GM12878 (cell line): ENCODE data around the gene DCP1B. TPM values are rescaled to one million over a fixed set of nuclear protein-coding genes. Genes with fewer than 3 reads are reported as not detected.

Experiments used
- ATAC-seq: fragments of 200-7000 bp; cut with Tn5 transposase; 3 replicates; pipeline ENCODE4 v1.9.1; 2020; ENCODE audit warnings: mild to moderate bottlenecking, moderate library complexity
- BruUV-seq: library from RNA; stranded (reverse); fragments of 400-500 nt; replicated peaks from 2 replicates; lab custom pipeline; 2021; lab: Mats Ljungman, UMichigan
- CTCF ChIA-PET: fragments of 300-600 bp; sonication (Branson Sonifier 250); formaldehyde crosslinking; extraction: SDS; loops from one replicate; lab custom pipeline; 2021; ENCODE audit warnings: inconsistent platforms; lab: Yijun Ruan, JAX
- POLR2A ChIA-PET: fragments of 350-600 bp; formaldehyde crosslinking; extraction: SDS; loops from one replicate; lab custom pipeline; 2021; ENCODE audit warnings: inconsistent platforms; lab: Charles Lee
- RAD21 ChIA-PET: fragments of 300-600 bp; sonication (Branson Sonifier 250); formaldehyde crosslinking; loops from one replicate; lab custom pipeline; 2023; ENCODE audit warnings: antibody characterized with exemption; ENCODE audit not compliant: unreplicated experiment; lab: Charles Lee
- SMC1A ChIA-PET: fragments of 300-600 bp; sonication (Branson Sonifier 250); formaldehyde crosslinking; loops from one replicate; lab custom pipeline; 2023; ENCODE audit not compliant: unreplicated experiment, uncharacterized antibody; lab: Charles Lee
- DNase-seq: peaks from one replicate; pipeline ENCODE4 v3.0.0-alpha.2; 2011; ENCODE audit warnings: low read depth, low spot score
- FAIRE-seq: peaks from 3 replicates; lab custom pipeline; 2011; peaks lifted over from hg19 to GRCh38; lab: Jason Lieb, UNC
- H2AFZ ChIP-seq: 2 replicates; pipeline ENCODE4 v1.6.0; 2011; ENCODE audit warnings: low read depth, low read length, control low read depth; ENCODE audit not compliant: control insufficient read depth
- H3K27ac ChIP-seq: 2 replicates; pipeline ENCODE4 v1.5.1; 2011; ENCODE audit warnings: control low read depth; ENCODE audit not compliant: control insufficient read depth, insufficient read depth
- H3K27me3 ChIP-seq, 2 experiments: replicated peaks in 1 of 2; 2 replicates each; pipeline versions ENCODE4 v1.6.0 to v1.6.1; 2011; ENCODE audit warnings: low read length in 1 of 2; ENCODE audit not compliant: control insufficient read depth in 2 of 2, insufficient read depth in 2 of 2
- H3K36me3 ChIP-seq, 2 experiments: 2 replicates each; pipeline ENCODE4 v1.5.1; 2011; ENCODE audit warnings: low read length in 1 of 2; ENCODE audit not compliant: control insufficient read depth in 2 of 2, insufficient read depth in 2 of 2
- H3K4me1 ChIP-seq: 2 replicates; pipeline ENCODE4 v1.6.1; 2011; ENCODE audit warnings: mild to moderate bottlenecking, low read length, moderate library complexity, mixed read lengths; ENCODE audit not compliant: control insufficient read depth, insufficient read depth
- H3K4me2 ChIP-seq: 2 replicates; pipeline ENCODE4 v1.6.0; 2011; ENCODE audit warnings: control low read depth; ENCODE audit not compliant: control insufficient read depth, insufficient read depth
- H3K4me3 ChIP-seq: fragments of 200-600 bp; sonication (generic); 2 replicates; pipeline ENCODE4 v1.5.1; 2016
- H3K79me2 ChIP-seq: 2 replicates; pipeline ENCODE4 v1.6.0; 2011; ENCODE audit warnings: low read length; ENCODE audit not compliant: control insufficient read depth, insufficient read depth
- H3K9ac ChIP-seq: 2 replicates; pipeline ENCODE4 v1.8.0; 2011; ENCODE audit warnings: low read length, control low read depth, mixed read lengths; ENCODE audit not compliant: control insufficient read depth, insufficient read depth
- H3K9me3 ChIP-seq: replicated peaks from 3 replicates; pipeline ENCODE4 v1.5.1; 2011; ENCODE audit warnings: mild to moderate bottlenecking, low read length; ENCODE audit not compliant: control insufficient read depth, insufficient read depth
- H4K20me1 ChIP-seq: 2 replicates; pipeline ENCODE4 v1.6.0; 2011; ENCODE audit not compliant: control insufficient read depth, insufficient read depth
- FOXK2 ChIP-seq: fragments of 450-650 bp; IDR thresholded peaks from 2 replicates; pipeline ENCODE4 v1.6.1; 2017; ENCODE audit warnings: mild to moderate bottlenecking, moderate library complexity
- KAT2A ChIP-seq: conservative IDR thresholded peaks from 2 replicates; pipeline ENCODE4 v1.6.1; 2011; ENCODE audit warnings: low read depth, low read length; ENCODE audit not compliant: control insufficient read depth
- MYC ChIP-seq: IDR thresholded peaks from 2 replicates; pipeline ENCODE4 v1.6.1; 2011; ENCODE audit warnings: mild to moderate bottlenecking, low read length, moderate library complexity, inconsistent platforms; ENCODE audit not compliant: insufficient read depth, insufficient replicate concordance, insufficient read length, severe bottlenecking
- NR2C1 ChIP-seq: fragments of 450-650 bp; IDR thresholded peaks from 2 replicates; pipeline ENCODE4 v1.6.1; 2017; ENCODE audit warnings: antibody characterized with exemption, mild to moderate bottlenecking, moderate library complexity
- USF1 ChIP-seq: IDR thresholded peaks from 2 replicates; pipeline ENCODE4 v1.6.1; 2011; ENCODE audit warnings: borderline replicate concordance, low read depth, mild to moderate bottlenecking, moderate library complexity, mixed read lengths, low read length; ENCODE audit not compliant: insufficient read depth; ENCODE audit errors: extremely low read length
- YY1 ChIP-seq: IDR thresholded peaks from 2 replicates; pipeline ENCODE4 v1.6.1; 2011; ENCODE audit warnings: low read depth, mild to moderate bottlenecking, low read length
- ZNF622 ChIP-seq: fragments of 450-650 bp; IDR thresholded peaks from 2 replicates; pipeline ENCODE4 v1.6.1; 2017; ENCODE audit warnings: mild to moderate bottlenecking, inconsistent platforms
- ZNF687 ChIP-seq: fragments of 450-650 bp; IDR thresholded peaks from 2 replicates; pipeline ENCODE4 v1.6.1; 2017; ENCODE audit warnings: mild to moderate bottlenecking, moderate library complexity
- WGBS: methylation state at CpG from one replicate; pipeline ENCODE4 v1.1.6; 2016; ENCODE audit warnings: low lambda C conversion rate; ENCODE audit not compliant: insufficient replicate concordance, insufficient coverage; ENCODE audit errors: missing lambda C conversion rate; 5-methylcytosine and 5-hydroxymethylcytosine counted together
- in situ Hi-C: fragments of 300-500 bp; cut with MboI; formaldehyde crosslinking; loops from 9 replicates; pipeline ENCODE4 v1.14.3; 2018; ENCODE audit warnings: mixed read lengths
- intact Hi-C: fragments of 100-400 bp; cut with micrococcal nuclease; formaldehyde crosslinking; loops from one replicate; pipeline ENCODE4 v1.14.2; 2022; ENCODE audit not compliant: unreplicated experiment
- polyA plus RNA-seq, 11 experiments: library from polyadenylated mRNA; depleted of rRNA in 4 of 11; unstranded in 6 of 11; stranded (reverse) in 5 of 11; fragments of >200 nt; fragmentation: Nextera tagmentation in 4 of 11; fragmentation: Illumina TruSeq in 1 of 11; extraction: Ambion mirVana in 4 of 11; extraction: Trizol in 1 of 11; gene quantifications; 1 replicate in 1 of 11; 2 replicates in 10 of 11; pipeline versions ENCODE4 v1.2.1 to v1.2.3, GENCODE V29; 2011 to 2016; ENCODE audit warnings: inconsistent platforms in 2 of 11, missing spikeins in 2 of 11, low read depth in 1 of 11
- total RNA-seq, 4 experiments: library from RNA; depleted of rRNA in 3 of 4; stranded (reverse); fragments of >200 nt in 3 of 4; fragmentation: Illumina TruSeq in 1 of 4; extraction: Trizol in 1 of 4; gene quantifications; 2 replicates each; pipeline versions ENCODE4 v1.2.1 to v1.2.3, GENCODE V29; 2013 to 2021

DCP1B gene
- total and polyA plus RNA-seq, 10 of the 15 experiments (the other 5 are each of a cell fraction or from before 2014, with no cell fraction given), result 1.3 to 23.4 (median 15.3) TPM

GRCh38 chr12:1922985-1923384 lies 81.3 kb downstream of the DCP1B start (continued):
- no peak for TF ChIP-seq YY1
- no peak for TF ChIP-seq USF1
- TF ChIP-seq MYC, result no peak

- ATAC-seq (no peak), FAIRE-seq (no peak), DNase-seq (no peak)
- H3K9ac ChIP-seq, result no peak overlapping the region
- no peaks in the 10 kb centered on the region for H3K79me2 ChIP-seq
- H3K27me3 ChIP-seq, result peaks cover 0 to 6% of the 10 kb centered on the region in 2 experiments; a peak in 2 of 4 replicates
- intact Hi-C loops (no loop called here), in situ Hi-C loops (no loop called here)
- H3K9me3 ChIP-seq, result no peaks in the 10 kb centered on the region; the same call in 2 of the 3 replicates
- TF ChIP-seq NR2C1, result no peak
- TF ChIP-seq ZNF622, result no peak
- no peak for TF ChIP-seq FOXK2
- no peak for TF ChIP-seq KAT2A
- TF ChIP-seq ZNF687, result no peak
- ChIA-PET CTCF (interaction anchor here (0.6 to 3.2 kb wide), 2 partner anchors 11 to 18 kb away, joined by 3 to 12 read pairs; no protein-coding TSS in a partner anchor), SMC1A (no interaction called here), RAD21 (no interaction called here), POLR2A (no interaction called here)
- H3K4me2 ChIP-seq, result no peak overlapping the region
- WGBS, result 72% methylated on average over 36 of the region's 40 CpGs
- H3K27ac ChIP-seq, result no peak overlapping the region
- no peak overlapping the region for H3K4me3 ChIP-seq
- peaks cover 8% of the 10 kb centered on the region; the same call in 1 of the 2 replicates for H3K4me1 ChIP-seq
- no peak overlapping the region for H2AFZ ChIP-seq
- no TSS peak for BruUV-seq
- H4K20me1 ChIP-seq, result no peaks in the 10 kb centered on the region
- H3K36me3 ChIP-seq, result no peaks in the 10 kb centered on the region
Measured at GRCh38 chr12:1922075-1922709, 82.1 kb downstream of the DCP1B start.
